Naive B cell (primary cell): ENCODE measurements around the gene UACA. TPM values are rescaled to one million over a fixed set of nuclear protein-coding genes. Genes with fewer than 3 reads are reported as not detected.
"Not testable (repeated sequence)": the region's sequence is repeated elsewhere in the genome, so short reads cannot be mapped to it uniquely, and the experiment has no call there.

Source experiments
- ATAC-seq, 2 donors: fragments of 150-1000 bp; cut with Tn5 transposase; 2 replicates each; pipeline ENCODE4 v1.10.0; 2021; ENCODE audit warnings: low read depth in 2 of 2, mild to moderate bottlenecking in 2 of 2, moderate library complexity in 2 of 2
- DNase-seq: peaks from one replicate; pipeline ENCODE4 v3.0.0; 2022
- H3K27ac Mint-ChIP-seq, 6 donors: one replicate each; pipeline ENCODE4 v1.8.0; 2020 to 2022; ENCODE audit warnings: mild to moderate bottlenecking in 6 of 6, mixed read lengths in 6 of 6, moderate library complexity in 5 of 6, inconsistent platforms in 2 of 6
- H3K27me3 Mint-ChIP-seq, 3 donors: one replicate each; pipeline ENCODE4 v1.8.0; 2021 to 2022; ENCODE audit warnings: mixed read lengths in 3 of 3, mild to moderate bottlenecking in 1 of 3
- H3K36me3 Mint-ChIP-seq, 2 donors: one replicate each; pipeline ENCODE4 v1.8.0; 2020 to 2022; ENCODE audit warnings: mixed read lengths in 2 of 2, inconsistent platforms in 1 of 2, mild to moderate bottlenecking in 1 of 2
- H3K4me1 Mint-ChIP-seq, 3 donors: one replicate each; pipeline ENCODE4 v1.8.0; 2020 to 2022; ENCODE audit warnings: mixed read lengths in 3 of 3, inconsistent platforms in 1 of 3, mild to moderate bottlenecking in 1 of 3, moderate library complexity in 1 of 3
- H3K4me3 Mint-ChIP-seq, 8 donors: one replicate each; pipeline ENCODE4 v1.8.0; 2020 to 2022; ENCODE audit warnings: mild to moderate bottlenecking in 8 of 8, mixed read lengths in 8 of 8, moderate library complexity in 8 of 8, inconsistent platforms in 2 of 8
- H3K9me3 Mint-ChIP-seq, 7 donors: one replicate each; pipeline ENCODE4 v1.8.0; 2020 to 2022; ENCODE audit warnings: mixed read lengths in 7 of 7, mild to moderate bottlenecking in 5 of 7, inconsistent platforms in 2 of 7, moderate library complexity in 1 of 7
- polyA plus RNA-seq, 6 donors: library from polyadenylated mRNA; unstranded; fragments of 300-500 nt; fragmentation: Illumina TruSeq; gene quantifications; one replicate each; pipeline ENCODE4 v1.2.3, GENCODE V29; 2021; ENCODE audit warnings: low read depth in 6 of 6

UACA gene
- polyA plus RNA-seq, 6 donors from 2014 or later, result 2.0 to 14.9 (median 8.5) TPM

DNA sequence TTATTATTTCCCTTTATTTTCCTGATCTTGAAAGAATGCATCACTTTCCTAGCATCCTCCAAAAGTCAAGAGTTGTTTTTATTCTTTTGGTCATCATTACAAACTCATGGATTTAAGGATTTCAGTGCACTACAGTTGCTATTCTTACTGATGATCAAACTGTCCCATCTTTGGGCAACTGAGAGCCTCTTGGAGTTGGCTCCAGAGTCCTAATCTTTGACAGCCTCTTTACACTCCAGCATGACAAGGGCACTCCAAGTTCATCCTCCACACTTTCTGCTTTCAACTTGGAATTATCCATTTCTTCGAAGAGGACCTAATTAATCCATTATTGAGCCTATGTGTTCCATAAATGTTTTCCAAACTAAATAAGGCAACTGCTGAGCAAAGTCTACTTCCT is 5.7 kb downstream of the UACA start:
- no peaks in the 10 kb centered on the region for H3K9me3 Mint-ChIP-seq
- DNase-seq (no peak), ATAC-seq (no peak)
- H3K4me3 Mint-ChIP-seq, result no peak overlapping the region
- no peaks in the 10 kb centered on the region for H3K36me3 Mint-ChIP-seq
- peaks cover 8 to 23% (median 22%) of the 10 kb centered on the region in 3 donors for H3K27me3 Mint-ChIP-seq
- H3K27ac Mint-ChIP-seq, result no peak overlapping the region
- H3K4me1 Mint-ChIP-seq, result peaks cover 7 to 32% (median 15%) of the 10 kb centered on the region in 3 donors

DNA sequence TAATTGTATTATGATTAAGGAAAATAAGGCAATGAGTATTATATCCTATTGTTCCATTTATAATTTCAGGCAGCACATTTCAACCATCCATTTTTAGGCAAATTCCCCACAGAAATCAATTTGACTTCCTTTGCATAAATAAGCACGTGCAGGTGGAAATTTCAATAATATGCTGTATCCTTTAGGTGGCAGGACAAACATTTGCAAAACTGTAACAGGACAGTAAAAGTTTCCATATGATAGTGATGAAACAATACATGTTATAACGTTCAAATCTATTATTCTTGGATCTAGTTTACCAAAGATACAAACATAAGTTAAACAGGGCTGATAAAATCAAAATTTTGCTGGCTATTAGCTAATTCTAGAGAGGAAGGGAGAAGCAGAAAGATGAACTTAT is 8.5 kb downstream of the UACA start:
- H3K27me3 Mint-ChIP-seq, result peaks cover 0 to 16% (median 9%) of the 10 kb centered on the region in 3 donors
- peaks cover 6 to 40% (median 34%) of the 10 kb centered on the region in 3 donors for H3K4me1 Mint-ChIP-seq
- no peak for DNase-seq
- ATAC-seq, result no peak
- H3K36me3 Mint-ChIP-seq, result no peaks in the 10 kb centered on the region
- no peak overlapping the region for H3K4me3 Mint-ChIP-seq
- peak overlapping the region in 1 of 6 donors; percentile 61 for H3K27ac Mint-ChIP-seq
- no peaks in the 10 kb centered on the region for H3K9me3 Mint-ChIP-seq

DNA sequence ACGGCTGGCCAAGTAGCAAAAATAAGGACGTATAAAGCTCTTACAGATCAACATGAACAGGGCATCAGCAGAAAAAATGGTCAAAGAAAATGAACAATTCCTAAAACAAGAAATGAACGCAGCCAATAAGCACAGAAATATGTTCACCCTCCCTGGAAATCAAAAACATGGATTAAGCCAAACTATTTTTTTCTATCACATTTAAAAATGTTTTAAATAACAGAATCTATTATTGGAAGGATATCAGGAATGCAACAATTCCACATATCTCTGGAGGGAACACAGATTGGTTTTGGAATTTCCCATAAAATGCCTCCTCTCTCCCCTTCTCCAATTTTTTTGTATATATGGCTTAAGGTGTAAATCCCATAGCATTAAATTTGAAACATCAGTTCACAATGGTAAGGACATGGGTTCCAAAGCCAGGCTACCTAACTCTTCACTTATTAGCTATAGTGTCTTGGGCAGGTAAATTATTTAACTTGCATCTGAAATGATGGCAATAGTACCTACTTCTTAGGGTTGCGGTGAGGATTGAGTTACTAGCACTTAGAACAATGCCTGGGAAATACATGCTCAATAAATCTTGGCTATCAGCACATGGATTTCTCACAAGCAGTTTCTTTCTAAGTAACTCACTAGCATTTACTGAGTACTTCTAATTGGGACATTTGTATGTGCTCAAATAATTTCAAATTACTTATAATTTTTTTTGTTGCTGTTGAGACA is 10.1 kb downstream of the UACA start:
- Mint-ChIP-seq H3K4me1 (peaks cover 6 to 43% (median 34%) of the 10 kb centered on the region in 3 donors), H3K4me3 (no peak overlapping the region), H3K36me3 (no peaks in the 10 kb centered on the region), H3K27ac (no peak overlapping the region), H3K9me3 (no peaks in the 10 kb centered on the region), H3K27me3 (peaks cover 0 to 16% (median 9%) of the 10 kb centered on the region in 3 donors)
- ATAC-seq (no peak), DNase-seq (no peak)

DNA sequence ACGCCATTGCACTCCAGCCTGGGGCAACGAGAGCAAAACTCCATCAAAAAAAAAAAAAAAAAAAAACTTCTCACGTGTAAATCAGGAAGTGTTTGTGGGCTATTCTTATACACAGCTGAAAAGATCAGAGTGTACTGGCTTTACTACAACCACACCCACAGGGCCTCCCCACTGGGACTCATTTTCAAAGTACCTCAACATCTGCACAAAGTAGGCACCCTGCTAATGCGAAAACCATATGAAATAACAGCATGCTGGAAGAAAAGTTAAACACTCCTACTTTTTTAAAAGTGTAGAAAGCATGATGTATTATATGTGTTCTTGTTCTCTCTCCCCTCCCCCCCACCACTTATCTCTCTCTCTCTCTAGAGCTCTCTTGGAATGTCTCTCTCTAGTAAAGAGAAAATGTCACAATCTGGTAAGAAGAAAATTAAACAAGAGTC is 11.1 kb downstream of the UACA start:
- peak; percentile 29 for DNase-seq
- Mint-ChIP-seq H3K4me3 (peak overlapping the region in 5 of 8 donors; percentile 3 to 51 (median 44)), H3K9me3 (no peaks in the 10 kb centered on the region), H3K27ac (peak overlapping the region in 3 of 6 donors; percentile 66 to 84 (median 71)), H3K4me1 (peaks cover 6 to 44% (median 29%) of the 10 kb centered on the region in 3 donors), H3K27me3 (peaks cover 0 to 10% (median 3%) of the 10 kb centered on the region in 3 donors), H3K36me3 (no peaks in the 10 kb centered on the region)
- peak; percentile 50 to 68 for ATAC-seq

DNA sequence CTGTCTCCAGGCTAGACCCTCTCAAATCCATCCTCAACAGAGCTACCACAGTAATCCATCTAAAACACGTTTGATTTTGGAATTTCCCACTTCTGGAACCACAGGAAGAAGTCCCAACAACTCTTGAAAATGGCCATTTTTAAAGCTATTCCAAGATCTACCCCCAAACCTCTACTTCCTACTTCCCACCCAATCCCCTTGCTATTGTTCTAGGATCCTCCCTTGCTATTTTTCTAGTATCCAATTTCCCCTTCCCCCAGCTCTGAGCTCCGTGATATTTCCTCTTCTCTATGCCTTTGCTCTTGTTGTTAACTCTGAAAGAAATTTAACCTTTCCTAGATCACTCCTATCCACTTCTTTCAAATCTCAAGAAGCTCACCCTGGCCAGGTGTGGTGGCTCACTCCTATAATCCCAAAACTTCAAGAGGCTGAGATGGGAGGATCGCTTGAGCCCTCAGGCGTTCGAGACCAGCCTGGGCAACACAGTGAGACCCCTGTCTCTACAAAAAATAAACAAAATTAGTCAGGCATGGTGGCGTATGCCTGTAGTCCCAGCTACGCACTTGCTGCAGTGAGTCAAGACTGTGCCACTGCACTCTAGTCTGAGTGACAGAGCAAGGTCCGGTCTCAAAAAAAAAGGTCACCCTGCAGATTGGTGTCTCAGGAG is 13.0 kb downstream of the UACA start:
- H3K27ac Mint-ChIP-seq, result peak overlapping the region in 2 of 6 donors; percentile 73 to 79
- peaks cover 0 to 4% (median 0%) of the 10 kb centered on the region in 7 donors for H3K9me3 Mint-ChIP-seq
- H3K27me3 Mint-ChIP-seq, result peaks cover 0 to 6% (median 1%) of the 10 kb centered on the region in 3 donors
- no peak for ATAC-seq
- no peak for DNase-seq
- no peaks in the 10 kb centered on the region for H3K36me3 Mint-ChIP-seq
- H3K4me3 Mint-ChIP-seq, result no peak overlapping the region
- peaks cover 6 to 41% (median 28%) of the 10 kb centered on the region in 3 donors for H3K4me1 Mint-ChIP-seq

DNA sequence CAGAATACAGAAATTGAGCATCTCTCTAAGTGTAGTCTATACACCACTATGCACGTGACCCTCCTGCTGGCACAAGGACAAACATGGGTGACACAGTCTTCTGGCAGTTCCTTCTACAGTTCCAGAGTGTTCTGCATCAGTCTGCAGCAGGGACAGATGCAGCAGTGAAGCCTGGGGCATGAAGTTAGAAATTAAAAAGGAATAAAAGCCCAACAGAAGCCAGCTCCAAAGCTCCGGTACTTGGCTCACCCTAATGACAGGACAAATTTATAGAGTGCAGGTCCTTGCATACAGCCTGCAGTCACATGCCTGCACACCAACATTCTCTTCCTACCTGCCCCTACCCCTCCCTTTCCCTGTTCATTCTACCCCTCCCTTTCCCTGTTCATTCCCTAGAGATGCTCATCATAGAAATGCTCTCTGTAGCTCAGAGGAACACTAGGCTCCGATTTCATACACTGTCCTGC is 15.0 kb downstream of the UACA start:
- no peaks in the 10 kb centered on the region for H3K36me3 Mint-ChIP-seq
- H3K9me3 Mint-ChIP-seq, result peaks cover 0 to 4% (median 0%) of the 10 kb centered on the region in 7 donors
- DNase-seq (no peak), ATAC-seq (no peak)
- H3K4me1 Mint-ChIP-seq, result peaks cover 6 to 38% (median 28%) of the 10 kb centered on the region in 3 donors
- H3K27me3 Mint-ChIP-seq, result peaks cover 0 to 6% (median 0%) of the 10 kb centered on the region in 3 donors
- H3K27ac Mint-ChIP-seq, result no peak overlapping the region
- no peak overlapping the region for H3K4me3 Mint-ChIP-seq

DNA sequence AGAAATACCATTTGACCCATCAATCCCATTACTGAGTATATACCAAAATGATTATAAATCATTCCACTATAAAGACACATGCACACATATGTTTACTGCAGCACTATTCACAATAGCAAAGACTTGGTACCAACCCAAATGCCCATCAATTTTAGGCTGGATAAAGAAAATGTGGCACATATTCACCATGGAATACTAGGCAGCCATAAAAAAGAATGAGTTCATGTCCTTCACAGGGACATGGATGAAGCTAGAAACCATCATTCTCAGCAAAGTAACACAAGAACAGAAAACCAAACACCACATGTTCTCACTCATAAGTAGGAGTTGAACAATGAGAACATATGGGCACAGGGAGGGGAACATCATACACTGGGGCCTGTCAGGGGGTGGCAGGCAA is 16.8 kb downstream of the UACA start:
- not testable (repeated sequence) for H3K9me3 Mint-ChIP-seq, H3K36me3 Mint-ChIP-seq, ATAC-seq, H3K27me3 Mint-ChIP-seq, H3K4me3 Mint-ChIP-seq, DNase-seq
- Mint-ChIP-seq H3K4me1 (peaks cover 5 to 36% (median 19%) of the 10 kb centered on the region in 3 donors), H3K27ac (peak overlapping the region in 1 of 6 donors; percentile 63)

DNA sequence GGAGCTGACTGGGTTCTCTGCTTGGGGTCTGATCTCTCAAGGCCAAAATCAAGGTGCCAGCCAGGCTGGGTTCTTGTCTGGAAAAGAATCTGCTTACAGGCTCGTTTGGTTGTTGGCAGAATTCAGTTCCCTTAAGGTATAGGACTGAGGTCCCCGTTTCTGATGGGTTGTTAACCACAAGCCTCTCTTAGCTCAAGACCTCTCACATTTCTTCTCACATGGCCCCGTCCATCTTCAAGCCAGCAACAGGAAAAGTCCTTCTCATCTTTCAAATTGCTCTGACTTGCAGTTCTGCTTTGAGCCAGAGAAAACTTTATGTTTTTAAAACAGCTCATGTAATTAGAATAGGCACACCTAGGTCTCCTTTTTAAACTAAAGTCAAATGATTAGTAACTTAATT is 20.4 kb downstream of the UACA start:
- H3K4me3 Mint-ChIP-seq, result no peak overlapping the region
- peak overlapping the region in 2 of 6 donors; percentile 34 to 89 for H3K27ac Mint-ChIP-seq

DNA sequence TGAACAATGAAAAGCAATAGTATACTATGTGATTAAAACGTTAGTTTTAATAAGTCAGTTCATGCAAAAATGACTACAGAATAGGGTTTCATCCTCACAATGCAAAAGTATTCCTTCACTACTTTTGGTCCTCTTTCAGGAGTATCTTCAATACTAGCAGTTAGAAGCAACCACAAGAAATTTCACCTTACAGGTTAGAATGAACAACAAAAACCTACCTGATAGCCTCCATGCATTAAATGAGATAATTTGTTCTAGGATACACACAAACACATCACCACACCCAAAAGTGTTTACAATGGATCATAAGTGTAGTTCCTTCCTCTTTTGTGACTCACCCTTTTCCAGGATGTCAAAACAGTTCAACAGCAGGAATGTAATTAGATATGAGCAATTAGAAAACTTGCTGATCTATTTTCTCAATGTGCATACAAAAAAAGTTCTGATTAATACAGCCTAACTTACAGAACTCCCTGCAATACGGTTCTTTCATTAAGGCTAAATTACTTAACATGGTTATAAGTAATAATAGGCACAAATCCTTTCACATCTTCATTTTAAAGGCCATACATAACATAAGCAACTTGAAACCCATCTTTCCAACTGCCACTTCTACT is 21.6 kb downstream of the UACA start:
- Mint-ChIP-seq H3K36me3 (no peaks in the 10 kb centered on the region), H3K4me3 (peak overlapping the region in 2 of 8 donors; percentile 0 to 2), H3K27ac (no peak overlapping the region), H3K27me3 (peaks cover 0 to 6% (median 0%) of the 10 kb centered on the region in 3 donors), H3K9me3 (peaks cover 0 to 4% (median 0%) of the 10 kb centered on the region in 7 donors), H3K4me1 (peaks cover 9 to 21% (median 13%) of the 10 kb centered on the region in 3 donors)
- DNase-seq, result no peak
- ATAC-seq, result no peak

More for the DNA sequence above, 20.4 kb downstream of the UACA start:
- Mint-ChIP-seq H3K4me1 (peaks cover 9 to 23% (median 13%) of the 10 kb centered on the region in 3 donors), H3K9me3 (peaks cover 0 to 4% (median 0%) of the 10 kb centered on the region in 7 donors), H3K27me3 (peaks cover 0 to 6% (median 0%) of the 10 kb centered on the region in 3 donors), H3K36me3 (no peaks in the 10 kb centered on the region)
- no peak for ATAC-seq
- no peak for DNase-seq

DNA sequence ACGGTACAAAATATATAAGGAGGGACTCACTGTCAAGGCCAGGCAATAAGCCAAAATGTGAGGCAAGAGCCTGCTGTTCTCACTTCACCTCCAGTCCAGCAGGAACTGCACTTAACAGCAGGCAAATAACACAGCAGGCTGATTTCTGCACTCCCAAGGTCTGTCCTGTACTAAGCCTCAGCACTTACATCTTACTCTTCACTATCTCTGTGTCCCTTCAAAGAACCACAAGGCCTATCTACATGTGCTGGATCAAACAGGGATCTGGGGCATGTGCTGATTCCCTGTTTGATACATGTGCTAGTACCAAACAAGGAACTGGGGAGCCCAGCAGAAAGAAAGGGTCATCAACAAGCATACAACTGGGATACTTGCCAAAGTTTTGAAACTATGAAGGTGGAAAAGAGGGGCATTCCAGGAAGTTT is 22.2 kb downstream of the UACA start:
- ATAC-seq (no peak), DNase-seq (no peak)
- Mint-ChIP-seq H3K4me1 (peaks cover 9 to 21% (median 13%) of the 10 kb centered on the region in 3 donors), H3K27ac (peak overlapping the region in 1 of 6 donors; percentile 32), H3K36me3 (no peaks in the 10 kb centered on the region), H3K27me3 (peaks cover 0 to 4% (median 0%) of the 10 kb centered on the region in 3 donors), H3K4me3 (peak overlapping the region in 1 of 8 donors; percentile 2), H3K9me3 (peaks cover 0 to 3% (median 0%) of the 10 kb centered on the region in 7 donors)

DNA sequence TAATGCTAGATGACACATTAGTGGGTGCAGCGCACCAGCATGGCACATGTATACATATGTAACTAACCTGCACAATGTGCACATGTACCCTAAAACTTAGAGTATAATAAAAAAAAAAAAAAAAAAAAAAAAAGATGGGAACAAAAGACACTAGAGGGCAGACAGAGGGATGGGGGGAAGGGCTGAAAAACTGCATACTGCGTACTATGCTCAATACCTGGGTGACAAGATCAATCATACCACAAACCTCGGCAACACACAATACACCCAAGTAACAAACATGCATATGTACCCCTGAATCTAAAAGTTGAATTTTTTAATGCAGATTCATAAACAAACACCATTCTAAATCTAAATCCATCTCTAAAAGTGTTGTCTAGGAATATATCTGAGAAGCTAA is 28.3 kb downstream of the UACA start:
- not testable (repeated sequence) for ATAC-seq, H3K9me3 Mint-ChIP-seq, DNase-seq, H3K4me1 Mint-ChIP-seq, H3K27ac Mint-ChIP-seq, H3K4me3 Mint-ChIP-seq, H3K36me3 Mint-ChIP-seq, H3K27me3 Mint-ChIP-seq

DNA sequence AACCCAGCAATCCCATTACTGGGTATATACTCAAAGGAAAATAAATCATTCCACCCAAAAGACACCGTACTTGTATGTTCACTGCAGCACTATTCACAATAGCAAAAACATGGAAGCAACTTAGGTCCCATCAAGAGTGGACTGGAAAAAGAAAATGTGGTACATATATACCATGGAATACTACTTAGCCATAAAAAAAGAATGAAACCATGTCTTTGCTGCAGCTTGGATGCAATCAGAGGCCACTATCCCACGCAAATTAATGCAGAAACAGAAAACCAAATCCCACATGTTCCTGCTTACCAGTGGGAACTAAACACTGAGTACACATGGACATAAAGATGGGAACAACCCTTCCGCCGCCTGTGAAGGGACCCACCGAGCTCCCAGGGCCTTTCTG is 34.2 kb downstream of the UACA start:
- no peak overlapping the region for H3K4me3 Mint-ChIP-seq
- no peaks in the 10 kb centered on the region for H3K4me1 Mint-ChIP-seq
- ATAC-seq, result no peak
- H3K9me3 Mint-ChIP-seq, result no peaks in the 10 kb centered on the region
- DNase-seq, result no peak
- peaks cover 0 to 4% (median under 1%) of the 10 kb centered on the region in 3 donors for H3K27me3 Mint-ChIP-seq
- no peak overlapping the region for H3K27ac Mint-ChIP-seq
- H3K36me3 Mint-ChIP-seq, result peaks cover 0 to 5% of the 10 kb centered on the region in 2 donors

DNA sequence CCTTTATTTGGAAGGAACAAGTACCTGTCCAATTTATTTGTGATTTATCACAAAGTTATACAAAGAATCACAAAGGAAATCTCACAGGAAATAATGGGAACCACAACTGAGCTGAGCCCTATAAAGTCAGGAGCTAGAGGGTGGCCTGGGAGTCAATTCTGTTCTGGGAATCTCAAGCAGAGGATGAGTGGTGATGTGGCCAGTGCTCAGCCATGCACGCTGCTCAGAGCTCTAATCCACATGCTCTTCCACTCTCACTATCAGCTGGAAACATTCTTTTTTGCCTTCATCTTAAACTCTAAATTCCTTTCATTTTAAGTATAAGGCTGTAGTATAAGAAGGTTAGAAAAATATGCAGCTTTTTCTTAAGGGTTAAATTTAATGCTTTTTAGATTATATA is 36.6 kb downstream of the UACA start:
- H3K4me1 Mint-ChIP-seq, result no peaks in the 10 kb centered on the region

More for the DNA sequence above, 36.6 kb downstream of the UACA start:
- Mint-ChIP-seq H3K4me3 (no peak overlapping the region), H3K9me3 (no peaks in the 10 kb centered on the region), H3K36me3 (peaks cover 0 to 5% of the 10 kb centered on the region in 2 donors), H3K27ac (no peak overlapping the region), H3K27me3 (peaks cover 4 to 13% (median 13%) of the 10 kb centered on the region in 3 donors)
- ATAC-seq (no peak), DNase-seq (no peak)
